Pons (tissue), 1 donor: ENCODE measurements around the gene DACT2.
"Not testable (repeated sequence)": the region's sequence is repeated elsewhere in the genome, so short reads cannot be mapped to it uniquely, and the experiment has no call there.

Experiments used
- DNase-seq: peaks from one replicate; pipeline ENCODE4 v3.0.0-alpha.2; 2016; ENCODE audit warnings: low spot score

Gene DACT2

GRCh38 chr6:168320634-168321033 lies 1.1 kb upstream of the DACT2 start:
- no peak for DNase-seq

GRCh38 chr6:168318579-168319278 lies 848 bp downstream of the DACT2 start:
- no peak for DNase-seq

- DNase-seq = no peak
These were observed 1.5 kb downstream of the DACT2 start for GRCh38 chr6:168318090-168318489.

- DNase-seq = no peak
These were observed 4.0 kb downstream of the DACT2 start for GRCh38 chr6:168315596-168315995.

- DNase-seq = no peak
These were observed 4.6 kb downstream of the DACT2 start for GRCh38 chr6:168314948-168315347.

- DNase-seq = no peak
These were observed 5.6 kb downstream of the DACT2 start for GRCh38 chr6:168314021-168314420.

GRCh38 chr6:168313431-168314011 lies 6.1 kb downstream of the DACT2 start:
- DNase-seq = no peak

GRCh38 chr6:168312125-168312507 lies 7.5 kb downstream of the DACT2 start:
- not testable (repeated sequence) for DNase-seq

GRCh38 chr6:168311410-168312124 lies 8.0 kb downstream of the DACT2 start:
- DNase-seq = no peak

- no peak for DNase-seq
These were observed 8.6 kb downstream of the DACT2 start for GRCh38 chr6:168310945-168311344.

GRCh38 chr6:168310403-168310802 lies 9.2 kb downstream of the DACT2 start:
- DNase-seq = no peak

- DNase-seq = no peak
These were observed 9.6 kb downstream of the DACT2 start for GRCh38 chr6:168309997-168310396.

GRCh38 chr6:168309183-168309582 lies 10.4 kb downstream of the DACT2 start:
- no peak for DNase-seq

GRCh38 chr6:168308390-168309144 lies 11.0 kb downstream of the DACT2 start:
- no peak for DNase-seq

GRCh38 chr6:168307695-168308021 lies 11.9 kb downstream of the DACT2 start:
- DNase-seq = no peak

GRCh38 chr6:168307015-168307694 lies 12.4 kb downstream of the DACT2 start:
- DNase-seq = no peak

- DNase-seq = no peak
These were observed 13.7 kb downstream of the DACT2 start for GRCh38 chr6:168305863-168306262.

- DNase-seq = no peak
These were observed 14.4 kb downstream of the DACT2 start for GRCh38 chr6:168305096-168305749.

- DNase-seq = no peak
These were observed 14.9 kb downstream of the DACT2 start for GRCh38 chr6:168304752-168305015.

GRCh38 chr6:168303982-168304751 lies 15.4 kb downstream of the DACT2 start:
- no peak for DNase-seq

- DNase-seq = no peak
These were observed 17.0 kb downstream of the DACT2 start for GRCh38 chr6:168302534-168302933.
